ENCODE results near the gene EIF2AK3.
A peak's percentile ranks its signal among the peaks of the same experiment; 100 is the strongest.
"Not testable (repeated sequence)": the region's sequence is repeated elsewhere in the genome, so short reads cannot be mapped to it uniquely, and the experiment has no call there.

The EIF2AK3 gene

DNA sequence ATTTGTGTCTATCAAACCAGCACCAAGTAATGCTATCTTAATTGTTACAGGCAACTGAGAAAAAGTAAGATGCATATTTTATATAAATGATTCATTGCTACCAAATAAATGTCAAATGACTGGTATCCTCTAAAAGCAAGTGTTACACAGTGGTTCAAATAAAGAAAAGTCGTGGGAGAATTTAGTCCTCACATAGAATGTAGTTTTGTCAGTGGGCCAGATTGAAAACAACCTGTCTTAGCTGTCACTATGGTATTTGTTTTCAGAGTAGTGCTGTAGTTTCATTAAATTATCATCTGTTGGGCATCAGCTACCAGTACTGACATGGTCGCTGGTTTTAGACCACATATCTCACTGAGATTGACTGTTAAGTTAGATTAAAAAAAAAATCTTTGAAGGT, 10.2 kb upstream of the EIF2AK3 start:
- Histone ChIP-seq H3K9me3 (ENCODE audit: control insufficient read depth in 2 of 2, low read length in 2 of 2) (no peaks in the 10 kb centered on the region), H3K36me3 (ENCODE audit: control insufficient read depth in 2 of 2, insufficient read depth in 2 of 2, low read length in 2 of 2) (no peaks in the 10 kb centered on the region), H3K4me1 (ENCODE audit: control insufficient read depth, insufficient read depth, low read length) (no peaks in the 10 kb centered on the region), H3K27ac (ENCODE audit: low read length) (no peak overlapping the region), H3K9ac (ENCODE audit: low read length in 2 of 2) (no peak overlapping the region), H3K27me3 (ENCODE audit: control insufficient read depth in 1 of 2, insufficient read depth in 2 of 2, low read length in 2 of 2) (peaks cover 0 to 2% of the 10 kb centered on the region in 2 donors), H3K4me3 (ENCODE audit: low read length in 2 of 2) (no peak overlapping the region)

GRCh38 chr2:88636026-88636425, 8.8 kb upstream of the EIF2AK3 start:
- Histone ChIP-seq H3K9me3 (ENCODE audit: control insufficient read depth in 2 of 2, low read length in 2 of 2) (no peaks in the 10 kb centered on the region), H3K27ac (ENCODE audit: low read length) (no peak overlapping the region), H3K27me3 (ENCODE audit: control insufficient read depth in 1 of 2, insufficient read depth in 2 of 2, low read length in 2 of 2) (no peaks in the 10 kb centered on the region), H3K4me1 (ENCODE audit: control insufficient read depth, insufficient read depth, low read length) (no peaks in the 10 kb centered on the region), H3K36me3 (ENCODE audit: control insufficient read depth in 2 of 2, insufficient read depth in 2 of 2, low read length in 2 of 2) (no peaks in the 10 kb centered on the region), H3K4me3 (ENCODE audit: low read length in 2 of 2) (no peak overlapping the region), H3K9ac (ENCODE audit: low read length in 2 of 2) (no peak overlapping the region)

- peaks cover 12% of the 10 kb centered on the region for H3K4me1 ChIP-seq (ENCODE audit: control insufficient read depth, insufficient read depth, low read length)
- H3K9ac ChIP-seq (ENCODE audit: low read length in 2 of 2), result no peak overlapping the region
- H3K27me3 ChIP-seq (ENCODE audit: control insufficient read depth in 1 of 2, insufficient read depth in 2 of 2, low read length in 2 of 2), result no peaks in the 10 kb centered on the region
- no peak overlapping the region for H3K4me3 ChIP-seq (ENCODE audit: low read length in 2 of 2)
- H3K9me3 ChIP-seq (ENCODE audit: control insufficient read depth in 2 of 2, low read length in 2 of 2), result no peaks in the 10 kb centered on the region
- H3K36me3 ChIP-seq (ENCODE audit: control insufficient read depth in 2 of 2, insufficient read depth in 2 of 2, low read length in 2 of 2), result no peaks in the 10 kb centered on the region
- no peak overlapping the region for H3K27ac ChIP-seq (ENCODE audit: low read length)
These were observed 5.3 kb upstream of the EIF2AK3 start for GRCh38 chr2:88632569-88632968.

GRCh38 chr2:88628571-88628939, 1.3 kb upstream of the EIF2AK3 start:
- H3K36me3 ChIP-seq (ENCODE audit: control insufficient read depth in 2 of 2, insufficient read depth in 2 of 2, low read length in 2 of 2), result no peaks in the 10 kb centered on the region
- H3K9me3 ChIP-seq (ENCODE audit: control insufficient read depth in 2 of 2, low read length in 2 of 2), result no peaks in the 10 kb centered on the region
- H3K4me1 ChIP-seq (ENCODE audit: control insufficient read depth, insufficient read depth, low read length), result peaks cover 28% of the 10 kb centered on the region
- H3K4me3 ChIP-seq (ENCODE audit: low read length in 2 of 2), result peak overlapping the region; percentile 74 to 98
- no peaks in the 10 kb centered on the region for H3K27me3 ChIP-seq (ENCODE audit: control insufficient read depth in 1 of 2, insufficient read depth in 2 of 2, low read length in 2 of 2)
- peak overlapping the region; percentile 88 to 99 for H3K9ac ChIP-seq (ENCODE audit: low read length in 2 of 2)
- H3K27ac ChIP-seq (ENCODE audit: low read length), result peak overlapping the region; percentile 99

DNA sequence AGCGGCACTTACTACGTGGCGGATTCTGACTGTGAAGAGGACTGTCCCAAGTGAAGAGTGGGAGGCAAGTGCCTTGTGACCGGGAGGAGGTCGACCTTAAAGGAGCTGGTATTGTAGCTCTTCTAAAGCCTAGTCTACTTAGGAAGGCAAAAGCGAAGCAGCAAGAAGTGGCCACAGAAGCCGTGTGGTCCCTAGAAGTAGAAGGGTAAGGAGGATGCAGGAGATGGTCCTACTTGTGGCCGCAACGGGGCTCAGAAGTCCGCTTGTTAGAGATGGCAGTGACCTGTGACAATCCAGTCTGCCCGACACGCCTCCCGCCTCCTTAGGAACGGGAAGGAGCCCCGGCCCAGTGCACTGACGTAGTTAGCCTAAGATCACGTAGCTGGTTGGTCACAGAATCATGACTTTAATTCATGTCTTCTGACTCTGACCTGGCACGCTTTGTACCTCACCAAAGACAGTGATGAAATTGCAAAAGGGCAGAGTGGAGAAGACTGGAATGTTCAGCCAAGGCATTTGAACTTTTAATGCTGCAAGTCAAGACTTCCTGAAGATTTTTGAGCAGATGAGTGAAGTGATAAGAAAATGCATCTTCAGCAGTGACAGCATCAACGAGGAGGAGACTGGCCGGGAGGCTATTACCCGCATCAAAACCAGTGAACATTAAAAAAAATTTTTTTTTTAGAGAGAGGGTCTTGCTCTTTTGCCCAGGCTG, 749 bp upstream of the EIF2AK3 start:
- peak overlapping the region; percentile 74 to 98 for H3K4me3 ChIP-seq (ENCODE audit: low read length in 2 of 2)
- H3K9me3 ChIP-seq (ENCODE audit: control insufficient read depth in 2 of 2, low read length in 2 of 2), result no peaks in the 10 kb centered on the region
- peaks cover 28% of the 10 kb centered on the region for H3K4me1 ChIP-seq (ENCODE audit: control insufficient read depth, insufficient read depth, low read length)

DNA sequence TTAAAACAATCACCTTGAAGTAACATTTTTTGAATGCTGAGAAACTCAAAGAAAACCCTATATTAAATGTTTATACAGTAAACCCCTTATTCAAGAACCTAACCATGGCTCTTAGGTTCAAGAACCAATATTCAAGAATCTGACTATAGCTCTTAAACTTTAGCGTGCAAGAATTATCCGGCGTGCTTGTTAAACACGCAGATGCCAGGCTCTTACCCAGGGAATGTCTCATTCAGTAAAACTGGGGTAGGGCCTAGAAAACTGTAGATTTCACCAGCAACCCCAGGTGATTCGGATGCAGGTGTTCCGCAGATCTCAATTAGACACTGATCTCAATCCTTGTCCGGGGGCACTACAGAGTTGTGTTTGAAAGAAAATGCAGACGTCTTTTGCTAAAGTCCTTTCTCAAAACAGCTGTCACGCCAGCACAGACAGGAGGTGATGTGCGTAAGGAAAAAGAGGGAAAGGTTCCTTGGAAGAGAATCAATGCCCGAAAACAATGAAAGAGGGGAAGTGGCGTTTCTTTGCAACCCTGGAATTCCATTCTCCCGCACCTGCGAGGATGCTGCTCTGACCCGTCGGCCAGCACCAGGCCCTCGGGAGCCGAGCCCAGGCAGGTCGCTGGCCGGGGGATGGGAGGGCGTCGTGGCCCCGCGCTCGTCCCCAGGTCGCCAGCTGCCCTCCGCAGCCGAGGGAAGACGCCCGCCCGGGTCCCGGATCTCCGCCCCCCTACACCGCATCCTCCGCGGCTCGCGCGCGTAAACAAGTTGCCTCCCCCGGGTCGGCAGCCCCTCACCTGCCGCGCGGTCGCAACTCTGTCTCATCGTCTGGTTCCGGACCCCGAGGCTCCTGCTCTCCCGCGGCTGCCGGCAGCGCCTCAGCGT, 851 bp downstream of the EIF2AK3 start:
- no peaks in the 10 kb centered on the region for H3K9me3 ChIP-seq (ENCODE audit: control insufficient read depth in 2 of 2, low read length in 2 of 2)
- peak overlapping the region; percentile 79 to 88 for H3K9ac ChIP-seq (ENCODE audit: low read length in 2 of 2)
- peak overlapping the region; percentile 88 for H3K27ac ChIP-seq (ENCODE audit: low read length)
- peaks cover 28% of the 10 kb centered on the region for H3K4me1 ChIP-seq (ENCODE audit: control insufficient read depth, insufficient read depth, low read length)
- no peaks in the 10 kb centered on the region for H3K27me3 ChIP-seq (ENCODE audit: control insufficient read depth in 1 of 2, insufficient read depth in 2 of 2, low read length in 2 of 2)
- no peaks in the 10 kb centered on the region for H3K36me3 ChIP-seq (ENCODE audit: control insufficient read depth in 2 of 2, insufficient read depth in 2 of 2, low read length in 2 of 2)
- peak overlapping the region; percentile 78 to 98 for H3K4me3 ChIP-seq (ENCODE audit: low read length in 2 of 2)

More for the DNA sequence above, 749 bp upstream of the EIF2AK3 start:
- H3K27me3 ChIP-seq (ENCODE audit: control insufficient read depth in 1 of 2, insufficient read depth in 2 of 2, low read length in 2 of 2), result no peaks in the 10 kb centered on the region
- peak overlapping the region; percentile 88 to 99 for H3K9ac ChIP-seq (ENCODE audit: low read length in 2 of 2)
- H3K36me3 ChIP-seq (ENCODE audit: control insufficient read depth in 2 of 2, insufficient read depth in 2 of 2, low read length in 2 of 2), result no peaks in the 10 kb centered on the region
- H3K27ac ChIP-seq (ENCODE audit: low read length), result peak overlapping the region; percentile 99

DNA sequence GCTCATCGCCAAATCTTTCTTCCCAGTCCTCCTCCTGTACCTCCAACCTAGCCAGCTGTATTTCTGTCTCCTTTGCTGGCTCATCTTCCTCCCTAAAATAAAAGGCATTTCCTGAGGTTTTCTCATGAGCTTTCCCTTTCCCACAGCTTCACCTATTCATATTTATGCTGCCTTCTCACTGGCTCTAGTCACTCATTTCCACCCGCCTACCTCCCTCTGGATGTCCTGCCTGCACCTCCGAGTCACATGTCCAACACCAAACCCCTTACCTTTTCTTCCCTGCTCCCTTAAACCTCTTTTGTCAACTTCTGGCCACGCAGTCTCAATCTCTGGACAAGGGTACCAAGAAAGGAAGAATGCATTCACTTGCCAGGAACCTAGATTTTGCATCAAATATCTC, 2.8 kb downstream of the EIF2AK3 start:
- Histone ChIP-seq H3K27ac (ENCODE audit: low read length) (no peak overlapping the region), H3K9ac (ENCODE audit: low read length in 2 of 2) (peak overlapping the region in 1 of 2 donors; percentile 13), H3K4me3 (ENCODE audit: low read length in 2 of 2) (peak overlapping the region in 1 of 2 donors; percentile 47), H3K36me3 (ENCODE audit: control insufficient read depth in 2 of 2, insufficient read depth in 2 of 2, low read length in 2 of 2) (no peaks in the 10 kb centered on the region), H3K9me3 (ENCODE audit: control insufficient read depth in 2 of 2, low read length in 2 of 2) (no peaks in the 10 kb centered on the region), H3K4me1 (ENCODE audit: control insufficient read depth, insufficient read depth, low read length) (peaks cover 28% of the 10 kb centered on the region), H3K27me3 (ENCODE audit: control insufficient read depth in 1 of 2, insufficient read depth in 2 of 2, low read length in 2 of 2) (no peaks in the 10 kb centered on the region)

DNA sequence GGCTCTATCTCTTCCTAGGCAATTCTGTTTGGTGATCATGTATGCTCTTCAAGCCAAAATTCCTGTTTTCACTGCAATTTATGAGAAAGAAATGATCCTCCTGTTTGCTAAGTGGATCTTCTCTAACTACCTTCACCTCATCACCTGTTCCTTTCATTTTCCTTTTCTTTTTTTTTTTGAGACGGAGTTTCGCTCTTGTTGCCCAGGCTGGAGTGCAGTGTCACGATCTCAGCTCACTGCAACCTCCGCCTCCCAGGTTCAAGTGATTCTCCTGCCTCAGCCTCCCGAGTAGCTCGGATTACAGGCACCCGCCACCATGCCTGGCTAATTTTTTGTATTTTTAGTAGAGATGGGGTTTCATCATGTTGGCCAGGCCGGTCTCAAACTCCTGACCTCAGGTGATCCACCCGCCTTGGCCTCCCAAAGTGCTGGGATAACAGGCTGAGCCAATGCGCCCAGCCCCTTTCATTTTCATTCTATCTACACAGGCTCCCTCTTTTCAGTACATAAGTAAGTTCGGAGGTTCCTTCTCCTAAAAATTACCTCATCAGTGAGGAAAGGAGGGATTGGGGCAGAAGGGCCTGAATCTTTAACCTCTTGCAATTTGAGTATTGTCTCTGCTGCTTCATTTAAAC, 3.3 kb downstream of the EIF2AK3 start:
- H3K27ac ChIP-seq (ENCODE audit: low read length); H3K36me3 ChIP-seq (ENCODE audit: control insufficient read depth in 2 of 2, insufficient read depth in 2 of 2, low read length in 2 of 2); H3K4me3 ChIP-seq (ENCODE audit: low read length in 2 of 2); H3K9me3 ChIP-seq (ENCODE audit: control insufficient read depth in 2 of 2, low read length in 2 of 2); H3K27me3 ChIP-seq (ENCODE audit: control insufficient read depth in 1 of 2, insufficient read depth in 2 of 2, low read length in 2 of 2): not testable (repeated sequence)
- Histone ChIP-seq H3K4me1 (ENCODE audit: control insufficient read depth, insufficient read depth, low read length) (peaks cover 28% of the 10 kb centered on the region), H3K9ac (ENCODE audit: low read length in 2 of 2) (peak overlapping the region in 1 of 2 donors; percentile 13)

DNA sequence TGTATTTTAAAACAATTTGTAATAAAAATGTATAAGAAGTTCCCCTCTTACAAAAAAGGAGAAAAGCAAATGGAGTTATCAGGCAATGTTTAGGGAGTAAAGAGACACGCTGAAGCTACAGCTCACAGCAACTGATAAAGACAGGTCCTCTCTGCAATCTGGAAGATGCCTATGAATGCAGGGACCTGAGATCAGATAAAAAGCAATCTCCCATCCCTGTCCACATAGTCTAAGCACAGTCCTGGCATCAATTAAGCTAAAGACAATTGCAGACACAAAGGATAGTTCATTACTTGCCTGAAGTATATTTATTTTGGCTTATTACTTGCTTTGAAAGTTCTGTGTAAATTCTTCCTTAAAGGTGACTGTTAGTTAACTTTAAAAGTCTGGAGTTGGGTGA, 5.0 kb downstream of the EIF2AK3 start:
- peaks cover 15% of the 10 kb centered on the region for H3K4me1 ChIP-seq (ENCODE audit: control insufficient read depth, insufficient read depth, low read length)
- no peaks in the 10 kb centered on the region for H3K36me3 ChIP-seq (ENCODE audit: control insufficient read depth in 2 of 2, insufficient read depth in 2 of 2, low read length in 2 of 2)
- no peak overlapping the region for H3K9ac ChIP-seq (ENCODE audit: low read length in 2 of 2)

GRCh38 chr2:88621432-88621831, 5.8 kb downstream of the EIF2AK3 start:
- no peak overlapping the region for H3K9ac ChIP-seq (ENCODE audit: low read length in 2 of 2)
- no peaks in the 10 kb centered on the region for H3K27me3 ChIP-seq (ENCODE audit: control insufficient read depth in 1 of 2, insufficient read depth in 2 of 2, low read length in 2 of 2)
- no peaks in the 10 kb centered on the region for H3K9me3 ChIP-seq (ENCODE audit: control insufficient read depth in 2 of 2, low read length in 2 of 2)
- no peak overlapping the region for H3K27ac ChIP-seq (ENCODE audit: low read length)
- no peak overlapping the region for H3K4me3 ChIP-seq (ENCODE audit: low read length in 2 of 2)
- peaks cover 11% of the 10 kb centered on the region for H3K4me1 ChIP-seq (ENCODE audit: control insufficient read depth, insufficient read depth, low read length)
- H3K36me3 ChIP-seq (ENCODE audit: control insufficient read depth in 2 of 2, insufficient read depth in 2 of 2, low read length in 2 of 2), result no peaks in the 10 kb centered on the region

More for the DNA sequence above, 5.0 kb downstream of the EIF2AK3 start:
- Histone ChIP-seq H3K27me3 (ENCODE audit: control insufficient read depth in 1 of 2, insufficient read depth in 2 of 2, low read length in 2 of 2) (no peaks in the 10 kb centered on the region), H3K9me3 (ENCODE audit: control insufficient read depth in 2 of 2, low read length in 2 of 2) (no peaks in the 10 kb centered on the region), H3K4me3 (ENCODE audit: low read length in 2 of 2) (no peak overlapping the region), H3K27ac (ENCODE audit: low read length) (no peak overlapping the region)

All from stomach smooth muscle (tissue), 2 donors.